CD14-positive monocyte (primary cell): ENCODE results near the gene IFT20. TPM values are rescaled to one million over a fixed set of nuclear protein-coding genes. Genes with fewer than 3 reads are reported as not detected.
A peak's percentile ranks its signal among the peaks of the same experiment; 100 is the strongest.

ENCODE experiments used
- DNase-seq, 3 donors: peaks; one replicate each; pipeline ENCODE4 v3.0.0-alpha.2; 2011 to 2022
- H2AFZ ChIP-seq: 2 replicates; pipeline ENCODE4 v1.6.0; 2012; ENCODE audit warnings: mild to moderate bottlenecking, low read depth, low read length, inconsistent platforms; ENCODE audit not compliant: insufficient read depth, poor library complexity, severe bottlenecking
- H3K27ac ChIP-seq, 2 donors: 1 replicate in 1 of 2; 2 replicates in 1 of 2; pipeline ENCODE4 v1.5.1; 2012 to 2013; ENCODE audit warnings: low read length in 2 of 2, control low read depth in 1 of 2, inconsistent platforms in 1 of 2, low read depth in 1 of 2, mild to moderate bottlenecking in 1 of 2
- H3K27me3 ChIP-seq, 2 donors: one replicate each; pipeline versions ENCODE4 v1.6.0 to v1.6.1; 2011 to 2013; ENCODE audit warnings: low read length in 2 of 2; ENCODE audit not compliant: control insufficient read depth in 2 of 2, insufficient read depth in 2 of 2
- H3K36me3 ChIP-seq, 2 donors: replicated peaks in 1 of 2; 1 replicate in 1 of 2; 2 replicates in 1 of 2; pipeline versions ENCODE4 v1.5.1 to v1.6.1; 2012 to 2013; ENCODE audit warnings: low read length in 2 of 2, control low read depth in 1 of 2, inconsistent platforms in 1 of 2, mild to moderate bottlenecking in 1 of 2; ENCODE audit not compliant: insufficient read depth in 2 of 2, control insufficient read depth in 1 of 2
- H3K4me1 ChIP-seq, 2 donors: 1 replicate in 1 of 2; 2 replicates in 1 of 2; pipeline versions ENCODE4 v1.5.1 to v1.6.1; 2012 to 2013; ENCODE audit warnings: low read length in 2 of 2, control low read depth in 1 of 2, inconsistent platforms in 1 of 2, mild to moderate bottlenecking in 1 of 2, moderate library complexity in 1 of 2; ENCODE audit not compliant: insufficient read depth in 2 of 2, control insufficient read depth in 1 of 2
- H3K4me2 ChIP-seq: replicated peaks from 2 replicates; pipeline ENCODE3; 2012; ENCODE audit warnings: low read length, moderate library complexity, mild to moderate bottlenecking; ENCODE audit not compliant: poor library complexity, severe bottlenecking; ENCODE audit errors: extremely low read depth
- H3K4me3 ChIP-seq, 3 experiments: fragments of 200-600 bp in 1 of 3; sonication (generic) in 1 of 3; replicated peaks in 1 of 3; 1 replicate in 2 of 3; 2 replicates in 1 of 3; pipeline ENCODE4 v1.5.1; 2011 to 2013; ENCODE audit warnings: low read length in 3 of 3, mild to moderate bottlenecking in 3 of 3, control low read depth in 2 of 3, low read depth in 2 of 3, inconsistent platforms in 1 of 3, moderate library complexity in 1 of 3
- H3K79me2 ChIP-seq: 2 replicates; pipeline ENCODE4 v1.6.0; 2012; ENCODE audit warnings: mild to moderate bottlenecking, control low read depth, inconsistent platforms, low read length, moderate library complexity; ENCODE audit not compliant: insufficient read depth
- H3K9ac ChIP-seq: 2 replicates; pipeline ENCODE4 v1.6.0; 2017; ENCODE audit warnings: low read length, mild to moderate bottlenecking; ENCODE audit not compliant: insufficient read depth, poor library complexity, severe bottlenecking
- H3K9me3 ChIP-seq, 2 donors: replicated peaks in 1 of 2; 1 replicate in 1 of 2; 2 replicates in 1 of 2; pipeline versions ENCODE4 v1.5.1 to v1.6.1; 2012 to 2013; ENCODE audit warnings: low read length in 2 of 2, control low read depth in 1 of 2; ENCODE audit not compliant: control insufficient read depth in 1 of 2, insufficient read depth in 1 of 2
- H4K20me1 ChIP-seq: 2 replicates; pipeline ENCODE4 v1.6.0; 2012; ENCODE audit warnings: mild to moderate bottlenecking, low read length, control low read depth, moderate library complexity; ENCODE audit not compliant: insufficient read depth
- H3K27ac Mint-ChIP-seq, 7 donors: one replicate each; pipeline ENCODE4 v1.8.0; 2020; ENCODE audit warnings: mild to moderate bottlenecking in 7 of 7, mixed read lengths in 7 of 7, moderate library complexity in 6 of 7, inconsistent platforms in 2 of 7
- H3K27me3 Mint-ChIP-seq, 3 donors: one replicate each; pipeline ENCODE4 v1.8.0; 2021 to 2022; ENCODE audit warnings: low read depth in 3 of 3, mild to moderate bottlenecking in 3 of 3, mixed read lengths in 3 of 3, moderate library complexity in 3 of 3, inconsistent platforms in 1 of 3
- H3K36me3 Mint-ChIP-seq, 2 donors: one replicate each; pipeline ENCODE4 v1.8.0; 2020; ENCODE audit warnings: mixed read lengths in 2 of 2, inconsistent platforms in 1 of 2, mild to moderate bottlenecking in 1 of 2
- H3K4me1 Mint-ChIP-seq: one replicate; pipeline ENCODE4 v1.8.0; 2020; ENCODE audit warnings: mild to moderate bottlenecking, mixed read lengths
- H3K4me3 Mint-ChIP-seq, 2 donors: one replicate each; pipeline ENCODE4 v1.8.0; 2020; ENCODE audit warnings: mild to moderate bottlenecking in 2 of 2, mixed read lengths in 2 of 2, moderate library complexity in 1 of 2
- H3K9me3 Mint-ChIP-seq, 7 donors: one replicate each; pipeline ENCODE4 v1.8.0; 2020 to 2022; ENCODE audit warnings: mixed read lengths in 7 of 7, mild to moderate bottlenecking in 6 of 7, moderate library complexity in 6 of 7, inconsistent platforms in 2 of 7
- CTCF ChIP-seq: fragments of 200-600 bp; IDR thresholded peaks from one replicate; pipeline ENCODE4 v1.8.0; 2022; ENCODE audit warnings: antibody characterized with exemption, mild to moderate bottlenecking
- WGBS: methylation state at CpG from one replicate; pipeline ENCODE4 v1.1.5; 2013; ENCODE audit warnings: missing lambda C conversion rate; ENCODE audit not compliant: insufficient coverage; 5-methylcytosine and 5-hydroxymethylcytosine counted together
- intact Hi-C, 2 donors: fragments of 100-400 bp; cut with micrococcal nuclease; formaldehyde crosslinking; loops; one replicate each; pipeline versions ENCODE4 v1.15.0 to v1.15.1; 2023
- polyA plus RNA-seq, 3 donors: library from polyadenylated mRNA; depleted of rRNA in 1 of 3; unstranded in 2 of 3; stranded (reverse) in 1 of 3; fragments of 300-500 nt in 2 of 3; fragments of >200 nt in 1 of 3; fragmentation: Illumina TruSeq in 2 of 3; gene quantifications; 1 replicate in 2 of 3; 2 replicates in 1 of 3; pipeline ENCODE4 v1.2.3, GENCODE V29; 2012 to 2021

Gene IFT20
- polyA plus RNA-seq, 3 donors = 61.1 to 79.1 (median 75.4) TPM

GRCh38 chr17:28363186-28363585, 27.9 kb upstream of the IFT20 start:
- H3K27ac Mint-ChIP-seq = no peak overlapping the region
- no peak overlapping the region for H3K9ac ChIP-seq
- no peak overlapping the region for H3K4me3 ChIP-seq
- no peaks in the 10 kb centered on the region for H3K9me3 Mint-ChIP-seq
- peaks cover 0 to 2% (median 0%) of the 10 kb centered on the region in 3 donors for H3K27me3 Mint-ChIP-seq
- H4K20me1 ChIP-seq = peaks cover 9% of the 10 kb centered on the region
- H3K4me1 Mint-ChIP-seq = peaks cover 4% of the 10 kb centered on the region
- no CpG with 5 or more reads among the region's 5 CpGs for WGBS
- H3K36me3 Mint-ChIP-seq = peaks cover 60 to 81% of the 10 kb centered on the region in 2 donors
- intact Hi-C loops = no loop called here
- H3K27me3 ChIP-seq = no peaks in the 10 kb centered on the region
- H2AFZ ChIP-seq = no peak overlapping the region
- peaks cover 4 to 6% of the 10 kb centered on the region in 2 donors for H3K4me1 ChIP-seq
- no peak for TF ChIP-seq CTCF
- no peak overlapping the region for H3K4me2 ChIP-seq
- DNase-seq = no peak
- H3K9me3 ChIP-seq = no peaks in the 10 kb centered on the region
- peaks cover 9% of the 10 kb centered on the region for H3K79me2 ChIP-seq
- H3K4me3 Mint-ChIP-seq = no peak overlapping the region
- no peak overlapping the region for H3K27ac ChIP-seq
- H3K36me3 ChIP-seq = peaks cover 65 to 71% of the 10 kb centered on the region in 2 donors

- peaks cover 58 to 66% of the 10 kb centered on the region in 2 donors for H3K36me3 Mint-ChIP-seq
- Histone ChIP-seq H3K36me3 (peaks cover 54 to 66% of the 10 kb centered on the region in 2 donors), H4K20me1 (peaks cover 9% of the 10 kb centered on the region), H3K27me3 (no peaks in the 10 kb centered on the region), H3K4me1 (peaks cover 19 to 23% of the 10 kb centered on the region in 2 donors), H2AFZ (peak overlapping the region; percentile 95), H3K4me3 (peak overlapping the region; percentile 82 to 93 (median 88)), H3K4me2 (peak overlapping the region; percentile 93), H3K9ac (peak overlapping the region; percentile 89), H3K27ac (peak overlapping the region; percentile 70 to 92), H3K9me3 (no peaks in the 10 kb centered on the region), H3K79me2 (peaks cover 29% of the 10 kb centered on the region)
- TF ChIP-seq CTCF = no peak
- H3K4me1 Mint-ChIP-seq = peaks cover 20% of the 10 kb centered on the region
- H3K27ac Mint-ChIP-seq = peak overlapping the region; percentile 90 to 99 (median 95)
- no peak for DNase-seq
- peak overlapping the region; percentile 90 to 96 for H3K4me3 Mint-ChIP-seq
- no peaks in the 10 kb centered on the region for H3K9me3 Mint-ChIP-seq
- WGBS = 6% methylated on average over 4 of the region's 4 CpGs
- intact Hi-C loops = loop anchor here (1.0 to 5.0 kb wide), 2 partner anchors 23 to 36 kb away; partner anchors contain the start of genes IFT20 (in 2 of the 2) and TNFAIP1 (in 2 of the 2)
- H3K27me3 Mint-ChIP-seq = no peaks in the 10 kb centered on the region
These were observed 22.6 kb upstream of the IFT20 start for GRCh38 chr17:28357901-28358197.
